ENCODE results near the gene ETFRF1. TPM values are rescaled to one million over a fixed set of nuclear protein-coding genes. Genes with fewer than 3 reads are reported as not detected.

The ETFRF1 gene
- total and polyA plus RNA-seq, 2 of the 8 experiments (the other 6 are each of a cell fraction or from before 2014, with no cell fraction given): 4.3 to 7.7 TPM

DNA sequence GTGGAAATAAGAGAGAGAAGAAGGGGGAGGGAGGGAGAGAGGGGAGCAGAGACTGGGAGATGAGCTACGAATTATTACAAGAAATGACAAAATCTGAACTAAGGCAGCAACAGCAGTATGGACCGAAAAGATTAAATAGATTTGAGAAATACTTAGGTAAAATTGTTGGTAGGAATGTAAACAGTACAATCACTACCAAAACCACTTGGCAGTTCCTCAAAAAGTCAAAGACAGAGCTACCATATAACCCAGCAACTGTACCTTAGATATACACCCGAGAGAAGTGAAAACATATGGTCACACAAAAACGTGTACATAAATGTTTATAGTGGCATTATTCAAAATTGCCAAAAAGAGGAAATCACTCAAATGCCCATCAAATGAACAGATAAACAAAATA lies 41.6 kb downstream of the ETFRF1 start:
- WGBS, 2 experiments (ENCODE audit: extremely low coverage in 1 of 2, insufficient coverage in 1 of 2, insufficient read length in 1 of 2, insufficient replicate concordance in 2 of 2, low coverage in 1 of 2, low lambda C conversion rate in 2 of 2, missing lambda C conversion rate in 1 of 2): 86% methylated on average over 4 of the region's 4 CpGs; no CpG with 5 or more reads in 1 of the 2 experiments

More for the DNA sequence above, 41.6 kb downstream of the ETFRF1 start:
- Histone ChIP-seq H3K79me2 (ENCODE audit: control insufficient read depth in 1 of 2, insufficient read depth in 2 of 2, low read length in 2 of 2) (peaks cover 0 to 82% of the 10 kb centered on the region in 2 experiments; a peak in 2 of 4 replicates), H3K4me1 (replicated peaks in 1 of 4; ENCODE audit: control insufficient read depth in 3 of 4, insufficient read depth in 4 of 4, low read length in 3 of 4) (no peaks in the 10 kb centered on the region), H4K8ac (ENCODE audit: extremely low read depth, insufficient read depth, low read length) (no peak overlapping the region), H2BK5ac (ENCODE audit: low read depth, low read length) (no peak overlapping the region), H4K20me1 (replicated peaks in 1 of 2; ENCODE audit: control insufficient read depth in 1 of 2, insufficient read depth in 2 of 2, low read length in 2 of 2) (peaks cover 2 to 7% of the 10 kb centered on the region in 2 experiments), H2BK15ac (ENCODE audit: low read length) (no peak overlapping the region), H3K36me3 (ENCODE audit: control insufficient read depth in 2 of 4, insufficient read depth in 4 of 4, low read length in 3 of 4) (peaks cover 0 to 29% (median 7%) of the 10 kb centered on the region in 4 experiments), H3K4ac (replicated peaks; ENCODE audit: insufficient read length, low read depth, low read length) (no peak overlapping the region), H3K56ac (replicated peaks; ENCODE audit: insufficient read length, low read depth, low read length) (no peak overlapping the region), H3K23ac (ENCODE audit: insufficient read length) (no peak overlapping the region), H4K91ac (replicated peaks; ENCODE audit: insufficient read length, low read length) (no peak overlapping the region), H3K14ac (ENCODE audit: insufficient read length) (no peak overlapping the region), H4K5ac (ENCODE audit: insufficient read length, low read depth, low read length) (no peak overlapping the region), H3K4me2 (ENCODE audit: insufficient read depth in 1 of 2, low read depth in 2 of 2, low read length in 2 of 2) (no peak overlapping the region), H2BK20ac (ENCODE audit: low read length) (no peak overlapping the region), H2BK120ac (replicated peaks; ENCODE audit: low read depth, low read length) (no peak overlapping the region), H3K4me3 (ENCODE audit: extremely low read depth in 1 of 4, insufficient read depth in 2 of 4, low read depth in 3 of 4, low read length in 4 of 4) (no peak overlapping the region), H3K9me3 (ENCODE audit: insufficient read depth in 2 of 2, low read depth in 1 of 2, low read length in 1 of 2) (no peaks in the 10 kb centered on the region), H3K18ac (ENCODE audit: extremely low read depth, low read length) (no peak overlapping the region), H3K27ac (ENCODE audit: low read depth, low read length) (no peak overlapping the region), H3K9ac (replicated peaks in 1 of 4; ENCODE audit: extremely low read depth in 1 of 4, low read depth in 3 of 4, low read length in 3 of 4) (no peak overlapping the region), H2AFZ (ENCODE audit: low read length) (no peak overlapping the region), H3K23me2 (ENCODE audit: low read depth, low read length) (no peaks in the 10 kb centered on the region), H3K79me1 (ENCODE audit: low read depth, low read length) (peaks cover 5% of the 10 kb centered on the region; the same call in 1 of the 2 replicates), H2BK12ac (ENCODE audit: low read depth, low read length) (no peak overlapping the region), H2AK5ac (ENCODE audit: low read depth, low read length) (no peak overlapping the region), H3K27me3 (replicated peaks in 1 of 4; ENCODE audit: control insufficient read depth in 3 of 4, extremely low read depth in 1 of 4, insufficient read depth in 3 of 4, low read length in 3 of 4) (no peaks in the 10 kb centered on the region)
- FAIRE-seq: no peak
- POLR2A ChIA-PET (ENCODE audit: partially characterized antibody): interaction anchor here (1.8 kb wide), 1 partner anchor 11 kb away, joined by 7 read pairs; no protein-coding TSS in a partner anchor
- no peak for DNase-seq (ENCODE audit: low read depth in 1 of 2, low spot score in 2 of 2)
- TF ChIP-seq CHD1 (IDR thresholded peaks at IDR 0.05; ENCODE audit: low read depth, low read length) (no peak), GABPA (IDR thresholded peaks at IDR 0.05; ENCODE audit: borderline replicate concordance, insufficient read depth, low read length) (no peak), JUN (IDR thresholded peaks at IDR 0.05; ENCODE audit: low read depth, low read length) (no peak), POLR2A (IDR thresholded peaks at IDR 0.05; ENCODE audit: control extremely low read depth in 1 of 2, low read depth in 2 of 2, low read length in 2 of 2) (no peak), POU5F1 (IDR thresholded peaks at IDR 0.05; ENCODE audit: low read depth, low read length) (no peak), SP2 (IDR thresholded peaks at IDR 0.05; ENCODE audit: low read length) (no peak), RXRA (IDR thresholded peaks at IDR 0.05; ENCODE audit: insufficient read depth, low read depth, low read length) (no peak), TAF7 (optimal IDR thresholded peaks at IDR 0.05; ENCODE audit: borderline replicate concordance, low read depth, low read length) (no peak), SUZ12 (IDR thresholded peaks at IDR 0.05; ENCODE audit: low read length) (no peak), RFX5 (IDR thresholded peaks at IDR 0.05; ENCODE audit: borderline replicate concordance, low read depth, low read length) (no peak), BRCA1 (IDR thresholded peaks at IDR 0.05; ENCODE audit: low read depth, low read length) (no peak), RNF2 (IDR thresholded peaks at IDR 0.05; ENCODE audit: borderline replicate concordance, low read depth, low read length, missing control alignments, poor library complexity, severe bottlenecking) (no peak), CHD2 (IDR thresholded peaks at IDR 0.05; ENCODE audit: low read length) (no peak)
- CTCF ChIA-PET (ENCODE audit: partially characterized antibody): interaction anchor here (1.2 kb wide), 1 partner anchor 12 kb away, joined by 4 read pairs; no protein-coding TSS in a partner anchor

Data from H1 (cell line).